ENCODE measurements around the gene DDX43.
A peak's percentile ranks its signal among the peaks of the same experiment; 100 is the strongest.
"Not testable (repeated sequence)": the region's sequence is repeated elsewhere in the genome, so short reads cannot be mapped to it uniquely, and the experiment has no call there.

DDX43 gene

GRCh38 chr6:73394577-73395354, at the start of gene DDX43:
DDX43 (plus strand) TSS chr6:73394828; CDS start chr6:73394906, 78 bp downstream.
- peak; percentile 10 to 11 for DNase-seq (ENCODE audit: low read depth in 2 of 2)

- DNase-seq (ENCODE audit: low read depth in 2 of 2): no peak
Observed at GRCh38 chr6:73348550-73349204, 46.0 kb upstream of the DDX43 start.

- no peak for DNase-seq (ENCODE audit: low read depth in 2 of 2)
Observed at GRCh38 chr6:73349311-73349710, 45.3 kb upstream of the DDX43 start.

GRCh38 chr6:73353636-73354593, 40.7 kb upstream of the DDX43 start, which contains the start of gene DPPA5:
DPPA5 (minus strand) TSS chr6:73354276; CDS start chr6:73354225, 51 bp downstream.
- DNase-seq (ENCODE audit: low read depth in 2 of 2): no peak

- no peak for DNase-seq (ENCODE audit: low read depth in 2 of 2)
Observed at GRCh38 chr6:73362358-73362757, 32.3 kb upstream of the DDX43 start, which contains the start of gene KHDC3L. KHDC3L (plus strand) TSS chr6:73362658; CDS start chr6:73362730, 72 bp downstream.

- no peak for DNase-seq (ENCODE audit: low read depth in 2 of 2)
Observed at GRCh38 chr6:73362869-73363536, 31.6 kb upstream of the DDX43 start.

GRCh38 chr6:73363537-73363875, 31.1 kb upstream of the DDX43 start:
- DNase-seq (ENCODE audit: low read depth in 2 of 2): no peak

GRCh38 chr6:73364121-73364520, 30.5 kb upstream of the DDX43 start:
- no peak for DNase-seq (ENCODE audit: low read depth in 2 of 2)

- no peak for DNase-seq (ENCODE audit: low read depth in 2 of 2)
Observed at GRCh38 chr6:73364549-73364948, 30.1 kb upstream of the DDX43 start.

GRCh38 chr6:73367761-73368355, 26.8 kb upstream of the DDX43 start:
- DNase-seq (ENCODE audit: low read depth in 2 of 2): no peak

GRCh38 chr6:73368675-73369074, 26.0 kb upstream of the DDX43 start:
- no peak for DNase-seq (ENCODE audit: low read depth in 2 of 2)

- no peak for DNase-seq (ENCODE audit: low read depth in 2 of 2)
Observed at GRCh38 chr6:73369157-73369556, 25.5 kb upstream of the DDX43 start.

GRCh38 chr6:73369563-73369962, 25.1 kb upstream of the DDX43 start, which contains the start of gene OOEP:
OOEP (minus strand) TSS chr6:73369897; CDS start chr6:73369792, 105 bp downstream.
- no peak for DNase-seq (ENCODE audit: low read depth in 2 of 2)

GRCh38 chr6:73371984-73372383, 22.6 kb upstream of the DDX43 start:
- DNase-seq (ENCODE audit: low read depth in 2 of 2): no peak

- no peak for DNase-seq (ENCODE audit: low read depth in 2 of 2)
Observed at GRCh38 chr6:73372516-73372915, 22.1 kb upstream of the DDX43 start.

GRCh38 chr6:73375216-73375615, 19.4 kb upstream of the DDX43 start:
- no peak for DNase-seq (ENCODE audit: low read depth in 2 of 2)

- no peak for DNase-seq (ENCODE audit: low read depth in 2 of 2)
Observed at GRCh38 chr6:73377225-73377624, 17.4 kb upstream of the DDX43 start.

- DNase-seq (ENCODE audit: low read depth in 2 of 2): not testable (repeated sequence)
Observed at GRCh38 chr6:73381531-73381930, 13.1 kb upstream of the DDX43 start.

GRCh38 chr6:73382462-73383113, 12.0 kb upstream of the DDX43 start:
- no peak for DNase-seq (ENCODE audit: low read depth in 2 of 2)

GRCh38 chr6:73388433-73388799, 6.2 kb upstream of the DDX43 start:
- no peak for DNase-seq (ENCODE audit: low read depth in 2 of 2)
